Measurements from ENCODE around the gene BLOC1S6.
"Not testable (repeated sequence)": the region's sequence is repeated elsewhere in the genome, so short reads cannot be mapped to it uniquely, and the experiment has no call there.

BLOC1S6 gene

GRCh38 chr15:45644437-45644836, 57.3 kb downstream of the BLOC1S6 start:
- Mint-ChIP-seq H3K27me3 (no peaks in the 10 kb centered on the region), H3K27ac (peak overlapping the region; percentile 52), H3K9me3 (ENCODE audit: low read depth) (no peaks in the 10 kb centered on the region), H3K36me3 (peaks cover 14% of the 10 kb centered on the region), H3K4me1 (ENCODE audit: low read depth) (peaks cover 71% of the 10 kb centered on the region), H3K4me3 (peak overlapping the region; percentile 42)

GRCh38 chr15:45645026-45645980, 58.1 kb downstream of the BLOC1S6 start:
- peak overlapping the region; percentile 42 for H3K4me3 Mint-ChIP-seq

GRCh38 chr15:45646220-45646619, 59.0 kb downstream of the BLOC1S6 start:
- peaks cover 59% of the 10 kb centered on the region for H3K4me1 Mint-ChIP-seq (ENCODE audit: low read depth)
- no peak overlapping the region for H3K27ac Mint-ChIP-seq
- H3K9me3 Mint-ChIP-seq (ENCODE audit: low read depth) = no peaks in the 10 kb centered on the region
- H3K27me3 Mint-ChIP-seq = no peaks in the 10 kb centered on the region
- peaks cover 9% of the 10 kb centered on the region for H3K36me3 Mint-ChIP-seq
- H3K4me3 Mint-ChIP-seq = no peak overlapping the region

More at GRCh38 chr15:45645026-45645980, 58.1 kb downstream of the BLOC1S6 start:
- Mint-ChIP-seq H3K27ac (peak overlapping the region; percentile 2), H3K9me3 (ENCODE audit: low read depth) (no peaks in the 10 kb centered on the region), H3K4me1 (ENCODE audit: low read depth) (peaks cover 68% of the 10 kb centered on the region), H3K27me3 (no peaks in the 10 kb centered on the region), H3K36me3 (peaks cover 11% of the 10 kb centered on the region)

- Mint-ChIP-seq H3K4me3 (no peak overlapping the region), H3K4me1 (ENCODE audit: low read depth) (peaks cover 48% of the 10 kb centered on the region), H3K36me3 (peaks cover 4% of the 10 kb centered on the region), H3K27me3 (no peaks in the 10 kb centered on the region), H3K9me3 (ENCODE audit: low read depth) (no peaks in the 10 kb centered on the region), H3K27ac (no peak overlapping the region)
These were observed 60.6 kb downstream of the BLOC1S6 start for GRCh38 chr15:45647828-45648227.

GRCh38 chr15:45648521-45649200, 61.5 kb downstream of the BLOC1S6 start:
- no peaks in the 10 kb centered on the region for H3K9me3 Mint-ChIP-seq (ENCODE audit: low read depth)
- H3K36me3 Mint-ChIP-seq = peaks cover 4% of the 10 kb centered on the region
- H3K27ac Mint-ChIP-seq = peak overlapping the region; percentile 54

GRCh38 chr15:45650007-45650406, 62.8 kb downstream of the BLOC1S6 start:
- not testable (repeated sequence) for H3K36me3 Mint-ChIP-seq

More at GRCh38 chr15:45648521-45649200, 61.5 kb downstream of the BLOC1S6 start:
- Mint-ChIP-seq H3K4me1 (ENCODE audit: low read depth) (peaks cover 51% of the 10 kb centered on the region), H3K4me3 (no peak overlapping the region), H3K27me3 (no peaks in the 10 kb centered on the region)

GRCh38 chr15:45650889-45651525, 63.8 kb downstream of the BLOC1S6 start:
- H3K27me3 Mint-ChIP-seq = no peaks in the 10 kb centered on the region
- peaks cover 2% of the 10 kb centered on the region for H3K36me3 Mint-ChIP-seq
- no peaks in the 10 kb centered on the region for H3K9me3 Mint-ChIP-seq (ENCODE audit: low read depth)
- H3K4me1 Mint-ChIP-seq (ENCODE audit: low read depth) = peaks cover 43% of the 10 kb centered on the region
- H3K4me3 Mint-ChIP-seq = no peak overlapping the region
- H3K27ac Mint-ChIP-seq = no peak overlapping the region

More at GRCh38 chr15:45650007-45650406, 62.8 kb downstream of the BLOC1S6 start:
- H3K27me3 Mint-ChIP-seq; H3K27ac Mint-ChIP-seq; H3K9me3 Mint-ChIP-seq (ENCODE audit: low read depth); H3K4me3 Mint-ChIP-seq: not testable (repeated sequence)
- peaks cover 51% of the 10 kb centered on the region for H3K4me1 Mint-ChIP-seq (ENCODE audit: low read depth)

- no peak overlapping the region for H3K27ac Mint-ChIP-seq
- H3K4me1 Mint-ChIP-seq (ENCODE audit: low read depth) = peaks cover 38% of the 10 kb centered on the region
- peaks cover 2% of the 10 kb centered on the region for H3K36me3 Mint-ChIP-seq
These were observed 66.7 kb downstream of the BLOC1S6 start for GRCh38 chr15:45653702-45654424.

GRCh38 chr15:45654749-45655148, 67.6 kb downstream of the BLOC1S6 start:
- no peak overlapping the region for H3K4me3 Mint-ChIP-seq
- no peak overlapping the region for H3K27ac Mint-ChIP-seq
- H3K9me3 Mint-ChIP-seq (ENCODE audit: low read depth) = no peaks in the 10 kb centered on the region
- H3K4me1 Mint-ChIP-seq (ENCODE audit: low read depth) = peaks cover 39% of the 10 kb centered on the region
- H3K36me3 Mint-ChIP-seq = peaks cover 6% of the 10 kb centered on the region
- no peaks in the 10 kb centered on the region for H3K27me3 Mint-ChIP-seq

More at GRCh38 chr15:45653702-45654424, 66.7 kb downstream of the BLOC1S6 start:
- Mint-ChIP-seq H3K9me3 (ENCODE audit: low read depth) (no peaks in the 10 kb centered on the region), H3K4me3 (no peak overlapping the region), H3K27me3 (no peaks in the 10 kb centered on the region)

- Mint-ChIP-seq H3K4me1 (ENCODE audit: low read depth) (peaks cover 33% of the 10 kb centered on the region), H3K27me3 (no peaks in the 10 kb centered on the region), H3K4me3 (no peak overlapping the region), H3K9me3 (ENCODE audit: low read depth) (no peaks in the 10 kb centered on the region), H3K36me3 (peaks cover 9% of the 10 kb centered on the region), H3K27ac (peak overlapping the region; percentile 5)
These were observed 70.1 kb downstream of the BLOC1S6 start for GRCh38 chr15:45657254-45657653.

- Mint-ChIP-seq H3K27ac (peak overlapping the region; percentile 5), H3K36me3 (peaks cover 9% of the 10 kb centered on the region), H3K4me3 (no peak overlapping the region), H3K9me3 (ENCODE audit: low read depth) (no peaks in the 10 kb centered on the region), H3K27me3 (no peaks in the 10 kb centered on the region), H3K4me1 (ENCODE audit: low read depth) (peaks cover 31% of the 10 kb centered on the region)
These were observed 70.8 kb downstream of the BLOC1S6 start for GRCh38 chr15:45657764-45658545.

All from activated naive CD8-positive, alpha-beta T cell (primary cell).